Activated CD8-positive, alpha-beta memory T cell treated with anti-CD3 and anti-CD28 coated beads for 36 hours (primary cell): ENCODE data around the gene MCRS1. TPM values are rescaled to one million over a fixed set of nuclear protein-coding genes. Genes with fewer than 3 reads are reported as not detected.

Source experiments
- CTCF ChIA-PET: fragments of 350-600 bp; sonication (Branson Sonifier 250); formaldehyde crosslinking; loops from one replicate; lab custom pipeline; 2021; ENCODE audit warnings: antibody characterized with exemption; lab: Charles Lee
- POLR2A ChIA-PET: fragments of 350-600 bp; sonication (Branson Sonifier 250); formaldehyde crosslinking; loops from one replicate; lab custom pipeline; 2021; ENCODE audit warnings: antibody characterized with exemption; lab: Charles Lee
- total RNA-seq, 2 experiments: library from RNA; stranded (reverse); gene quantifications; one replicate each; pipeline ENCODE4 v1.2.3, GENCODE V29; 2021

The MCRS1 gene
- total RNA-seq, 2 experiments from 2014 or later: 80.6 to 83.5 TPM

GRCh38 chr12:49585477-49586459 lies 17.8 kb upstream of the MCRS1 start:
- POLR2A ChIA-PET: no interaction called here

GRCh38 chr12:49584591-49584990 lies 16.6 kb upstream of the MCRS1 start:
- POLR2A ChIA-PET: no interaction called here
- CTCF ChIA-PET: interaction anchor here (1.0 kb wide), 1 partner anchor 40 kb away, joined by 3 read pairs; no protein-coding TSS in a partner anchor

More at GRCh38 chr12:49585477-49586459, 17.8 kb upstream of the MCRS1 start:
- CTCF ChIA-PET: no interaction called here

GRCh38 chr12:49583366-49584094 lies 15.6 kb upstream of the MCRS1 start:
- POLR2A ChIA-PET: no interaction called here
- CTCF ChIA-PET: interaction anchor here (1.0 to 1.1 kb wide), 2 partner anchors 41 to 70 kb away, joined by 3 read pairs; no protein-coding TSS in a partner anchor

GRCh38 chr12:49582850-49583249 lies 14.9 kb upstream of the MCRS1 start:
- ChIA-PET CTCF (interaction anchor here (1.1 kb wide), 1 partner anchor 69 kb away, joined by 3 read pairs; no protein-coding TSS in a partner anchor), POLR2A (no interaction called here)

GRCh38 chr12:49582201-49582600 lies 14.3 kb upstream of the MCRS1 start:
- ChIA-PET POLR2A (no interaction called here), CTCF (interaction anchor here (0.7 kb wide), 1 partner anchor 223 kb away, joined by 4 read pairs; no protein-coding TSS in a partner anchor)

- ChIA-PET CTCF (interaction anchor here (0.7 to 2.0 kb wide), 8 partner anchors 8 to 233 kb away, joined by 3 to 10 read pairs (median 4); no protein-coding TSS in a partner anchor), POLR2A (no interaction called here)
Observed at GRCh38 chr12:49580572-49581535, 12.9 kb upstream of the MCRS1 start.

- ChIA-PET POLR2A (no interaction called here), CTCF (interaction anchor here (0.8 to 1.2 kb wide), 2 partner anchors 45 to 59 kb away, joined by 3 to 4 read pairs; partner anchors contain the start of gene PRPF40B)
Observed at GRCh38 chr12:49578471-49579112, 10.7 kb upstream of the MCRS1 start.

GRCh38 chr12:49577589-49578315 lies 9.8 kb upstream of the MCRS1 start:
- ChIA-PET POLR2A (no interaction called here), CTCF (no interaction called here)

GRCh38 chr12:49568442-49569162 lies 660 bp upstream of the MCRS1 start:
- ChIA-PET POLR2A (interaction anchor here (0.5 to 0.6 kb wide), 4 partner anchors 13 to 1186 kb away, joined by 3 to 6 read pairs (median 3); no protein-coding TSS in a partner anchor), CTCF (no interaction called here)

- CTCF ChIA-PET: interaction anchor here (0.6 to 2.5 kb wide), 9 partner anchors 11 to 282 kb away, joined by 3 to 8 read pairs (median 3); partner anchors contain the start of genes KCNH3 and TMBIM6
- POLR2A ChIA-PET: interaction anchor here (0.8 to 1.0 kb wide), 2 partner anchors 29 to 174 kb away, joined by 3 read pairs; partner anchors contain the start of gene TMBIM6
Observed at GRCh38 chr12:49567302-49567610, 686 bp downstream of the MCRS1 start.

- ChIA-PET CTCF (interaction anchor here (0.5 to 2.5 kb wide), 7 partner anchors 14 to 779 kb away, joined by 3 to 8 read pairs (median 3); partner anchors contain the start of gene KCNH3), POLR2A (interaction anchor here (0.8 kb wide), 1 partner anchor 28 kb away, joined by 3 read pairs; no protein-coding TSS in a partner anchor)
Observed at GRCh38 chr12:49566361-49566760, 1.6 kb downstream of the MCRS1 start.

GRCh38 chr12:49565406-49566265 lies 2.3 kb downstream of the MCRS1 start:
- ChIA-PET CTCF (interaction anchor here (0.5 to 2.5 kb wide), 2 partner anchors 14 to 778 kb away, joined by 3 to 8 read pairs; no protein-coding TSS in a partner anchor), POLR2A (no interaction called here)

GRCh38 chr12:49564686-49565405 lies 3.1 kb downstream of the MCRS1 start:
- ChIA-PET POLR2A (no interaction called here), CTCF (interaction anchor here (1.4 kb wide), 1 partner anchor 16 kb away, joined by 3 read pairs; no protein-coding TSS in a partner anchor)

- POLR2A ChIA-PET: no interaction called here
Observed at GRCh38 chr12:49563951-49564685, 3.8 kb downstream of the MCRS1 start.

More at GRCh38 chr12:49563951-49564685, 3.8 kb downstream of the MCRS1 start:
- CTCF ChIA-PET: interaction anchor here (1.4 kb wide), 1 partner anchor 16 kb away, joined by 3 read pairs; no protein-coding TSS in a partner anchor
